Testis (tissue), 3 donors: Measurements from ENCODE around the gene STAP2. TPM values are rescaled to one million over a fixed set of nuclear protein-coding genes. Genes with fewer than 3 reads are reported as not detected.

Experiments used
- DNase-seq: peaks from one replicate; pipeline ENCODE4 v3.0.0-alpha.2; 2019
- H3K27ac ChIP-seq, 2 donors: fragments of 200-600 bp; sonication (generic); one replicate each; pipeline ENCODE4 v1.5.1; 2019
- H3K27me3 ChIP-seq: fragments of 200-600 bp; sonication (generic); one replicate; pipeline ENCODE4 v1.5.1; 2019
- H3K36me3 ChIP-seq: fragments of 200-600 bp; sonication (generic); one replicate; pipeline ENCODE4 v1.5.1; 2017; ENCODE audit warnings: low read depth; ENCODE audit errors: missing control alignments
- H3K4me1 ChIP-seq: fragments of 200-600 bp; sonication (generic); one replicate; pipeline ENCODE4 v1.5.1; 2019
- H3K4me3 ChIP-seq, 2 donors: fragments of 200-600 bp; sonication (generic); one replicate each; pipeline ENCODE4 v1.5.1; 2017 to 2019
- H3K9me3 ChIP-seq: fragments of 200-600 bp; sonication (generic); one replicate; pipeline ENCODE4 v1.5.1; 2017
- CTCF ChIP-seq, 3 experiments: fragments of 450-650 bp in 2 of 3; fragments of 200-600 bp in 1 of 3; sonication (generic) in 1 of 3; IDR thresholded peaks; one replicate each; pipeline ENCODE4 v1.5.1; 2016 to 2019; ENCODE audit warnings: antibody characterized with exemption in 3 of 3, mild to moderate bottlenecking in 2 of 3, moderate library complexity in 1 of 3
- POLR2A ChIP-seq: fragments of 450-650 bp; IDR thresholded peaks from one replicate; pipeline ENCODE4 v1.6.1; 2017; ENCODE audit warnings: antibody characterized with exemption, mild to moderate bottlenecking, moderate library complexity
- WGBS, 2 donors: methylation state at CpG; one replicate each; pipeline ENCODE4 v1.1.5; 2018; 5-methylcytosine and 5-hydroxymethylcytosine counted together
- intact Hi-C: fragments of 100-400 bp; cut with DNase I; formaldehyde crosslinking; loops from one replicate; pipeline ENCODE4 v1.15.1; 2023; ENCODE audit warnings: low total_unique reads
- polyA plus RNA-seq: library from polyadenylated mRNA; stranded (reverse); fragments of 350-450 nt; fragmentation: Illumina TruSeq; extraction: RNeasy Lipid Tissue Mini Kit (QIAGEN cat#74804); gene quantifications from one replicate; pipeline ENCODE4 v1.2.3, GENCODE V29; 2014; ENCODE audit warnings: low read depth, low replicate concordance; ENCODE audit not compliant: insufficient read depth
- total RNA-seq, 2 donors: library from RNA; depleted of rRNA; stranded (reverse); fragments of >200 nt; gene quantifications; one replicate each; pipeline ENCODE4 v1.2.3, GENCODE V29; 2016

The STAP2 gene
- total and polyA plus RNA-seq, 3 donors from 2014 or later = 5.3 to 6.4 (median 6.2) TPM

GRCh38 chr19:4366666-4367335 lies 28.2 kb upstream of the STAP2 start:
- no peak overlapping the region for H3K4me3 ChIP-seq
- DNase-seq = no peak
- intact Hi-C loops = no loop called here
- 88 to 94% methylated on average over 10 to 16 of the region's 16 CpGs for WGBS, 2 donors
- H3K36me3 ChIP-seq = no peaks in the 10 kb centered on the region
- no peaks in the 10 kb centered on the region for H3K27me3 ChIP-seq
- peak overlapping the region in 1 of 2 donors; percentile 24 for H3K27ac ChIP-seq
- H3K9me3 ChIP-seq = no peaks in the 10 kb centered on the region
- no peak for TF ChIP-seq CTCF (IDR thresholded peaks at IDR 0.05)
- TF ChIP-seq POLR2A = no peak
- H3K4me1 ChIP-seq = peaks cover 37% of the 10 kb centered on the region

- WGBS, 2 donors = 88 to 95% methylated on average over 8 to 18 of the region's 19 CpGs
- Histone ChIP-seq H3K4me1 (peaks cover 36% of the 10 kb centered on the region), H3K27me3 (no peaks in the 10 kb centered on the region), H3K4me3 (no peak overlapping the region), H3K9me3 (no peaks in the 10 kb centered on the region), H3K36me3 (no peaks in the 10 kb centered on the region), H3K27ac (no peak overlapping the region)
- intact Hi-C loops = no loop called here
- no peak for TF ChIP-seq CTCF (IDR thresholded peaks at IDR 0.05)
- TF ChIP-seq POLR2A = no peak
- DNase-seq = no peak
These were observed 27.4 kb upstream of the STAP2 start for GRCh38 chr19:4365791-4366665.

GRCh38 chr19:4365341-4365740 lies 26.7 kb upstream of the STAP2 start:
- H3K9me3 ChIP-seq = no peaks in the 10 kb centered on the region
- no peak for DNase-seq
- H3K27ac ChIP-seq = no peak overlapping the region
- TF ChIP-seq POLR2A (no peak), CTCF (IDR thresholded peaks at IDR 0.05) (no peak)
- no peaks in the 10 kb centered on the region for H3K36me3 ChIP-seq
- no peak overlapping the region for H3K4me3 ChIP-seq
- peaks cover 36% of the 10 kb centered on the region for H3K4me1 ChIP-seq
- intact Hi-C loops = no loop called here
- no peaks in the 10 kb centered on the region for H3K27me3 ChIP-seq
- 90 to 91% methylated on average over 2 to 16 of the region's 16 CpGs for WGBS, 2 donors

- Histone ChIP-seq H3K9me3 (no peaks in the 10 kb centered on the region), H3K4me1 (peaks cover 33% of the 10 kb centered on the region), H3K36me3 (no peaks in the 10 kb centered on the region), H3K4me3 (no peak overlapping the region), H3K27me3 (no peaks in the 10 kb centered on the region), H3K27ac (no peak overlapping the region)
- intact Hi-C loops = no loop called here
- TF ChIP-seq CTCF (IDR thresholded peaks at IDR 0.05) (no peak), POLR2A (no peak)
- DNase-seq = no peak
- WGBS, 2 donors = 91 to 93% methylated on average over 26 of the region's 26 CpGs
These were observed 25.1 kb upstream of the STAP2 start for GRCh38 chr19:4363571-4364304.
